Prostate gland (tissue), 2 donors: ENCODE results near the gene EIF3L.

ENCODE experiments used
- CTCF ChIP-seq, 4 experiments: fragments of 200-600 bp in 2 of 4; fragments of 450-650 bp in 2 of 4; sonication (generic) in 2 of 4; IDR thresholded peaks; 1 replicate in 3 of 4; 2 replicates in 1 of 4; pipeline ENCODE4 v1.5.1; 2016 to 2019; ENCODE audit warnings: antibody characterized with exemption in 4 of 4, mild to moderate bottlenecking in 2 of 4, moderate library complexity in 2 of 4
- POLR2A ChIP-seq: fragments of 450-650 bp; IDR thresholded peaks from one replicate; pipeline ENCODE4 v1.6.1; 2016; ENCODE audit warnings: antibody characterized with exemption, mild to moderate bottlenecking
- POLR2AphosphoS5 ChIP-seq: sonication (generic); formaldehyde crosslinking; IDR thresholded peaks from one replicate; pipeline ENCODE4 v1.6.1; 2017; ENCODE audit warnings: antibody characterized with exemption

GRCh38 chr22:37832022-37832857 is 17.0 kb upstream of the EIF3L start:
- TF ChIP-seq CTCF (IDR thresholded peaks at IDR 0.05) (no peak), POLR2AphosphoS5 (no peak), POLR2A (no peak)
